GM12873 (cell line): ENCODE results near the gene AFF3.

Experiments used
- CTCF ChIP-seq: IDR thresholded peaks from 2 replicates; pipeline ENCODE4 v1.5.1; 2012; ENCODE audit warnings: low read depth, mild to moderate bottlenecking, moderate library complexity, low read length, control low read depth; ENCODE audit not compliant: insufficient read depth; ENCODE audit errors: missing control alignments

AFF3 gene

GRCh38 chr2:99555404-99555803 lies 587.0 kb downstream of the AFF3 start:
- no peak for TF ChIP-seq CTCF

GRCh38 chr2:99554871-99555270 lies 587.5 kb downstream of the AFF3 start:
- no peak for TF ChIP-seq CTCF

- no peak for TF ChIP-seq CTCF
Observed at GRCh38 chr2:99554238-99554637, 588.2 kb downstream of the AFF3 start.

GRCh38 chr2:99552529-99552928 lies 589.9 kb downstream of the AFF3 start:
- TF ChIP-seq CTCF, result no peak

GRCh38 chr2:99550368-99550767 lies 592.0 kb downstream of the AFF3 start:
- no peak for TF ChIP-seq CTCF

GRCh38 chr2:99545604-99546003 lies 596.8 kb downstream of the AFF3 start:
- TF ChIP-seq CTCF, result no peak

GRCh38 chr2:99545066-99545465 lies 597.3 kb downstream of the AFF3 start:
- TF ChIP-seq CTCF, result no peak
